Endothelial cell of umbilical vein (primary cell): ENCODE results near the gene WRAP53. TPM values are rescaled to one million over a fixed set of nuclear protein-coding genes. Genes with fewer than 3 reads are reported as not detected.

ENCODE experiments used
- BruUV-seq: library from RNA; stranded (reverse); fragments of 400-500 nt; replicated peaks from 2 replicates; lab custom pipeline; 2021; lab: Mats Ljungman, UMichigan
- CTCF ChIA-PET: fragments of 300-600, 350-600 bp; sonication (Branson Sonifier 250); formaldehyde crosslinking; loops from one replicate; lab custom pipeline; 2021; ENCODE audit warnings: antibody characterized with exemption, inconsistent platforms; lab: Charles Lee
- POLR2A ChIA-PET: fragments of 300-600, 350-600 bp; sonication (Branson Sonifier 250); formaldehyde crosslinking; loops from one replicate; lab custom pipeline; 2021; ENCODE audit warnings: antibody characterized with exemption, inconsistent platforms; lab: Charles Lee
- DNase-seq: peaks from one replicate; pipeline ENCODE4 v3.0.0-alpha.2; 2011; ENCODE audit warnings: low read depth, low spot score
- FAIRE-seq: peaks from 2 replicates; lab custom pipeline; 2011; peaks lifted over from hg19 to GRCh38; lab: Jason Lieb, UNC
- H2AFZ ChIP-seq: 2 replicates; pipeline ENCODE4 v1.6.0; 2012; ENCODE audit warnings: low read depth, low read length, control low read depth, inconsistent platforms
- H3K27ac ChIP-seq: 2 replicates; pipeline ENCODE4 v1.5.1; 2011; ENCODE audit warnings: low read depth, mild to moderate bottlenecking, control low read depth, low read length, moderate library complexity; ENCODE audit not compliant: insufficient read depth
- H3K27me3 ChIP-seq, 2 experiments: 2 replicates each; pipeline versions ENCODE4 v1.6.0 to v1.6.1; 2011; ENCODE audit warnings: low read length in 2 of 2, mixed read lengths in 1 of 2; ENCODE audit not compliant: control insufficient read depth in 2 of 2, insufficient read depth in 2 of 2
- H3K36me3 ChIP-seq, 2 experiments: 2 replicates in 1 of 2; 3 replicates in 1 of 2; pipeline ENCODE4 v1.5.1; 2011; ENCODE audit warnings: low read length in 2 of 2, mild to moderate bottlenecking in 1 of 2, moderate library complexity in 1 of 2; ENCODE audit not compliant: control insufficient read depth in 2 of 2, insufficient read depth in 2 of 2; ENCODE audit errors: extremely low read depth in 1 of 2
- H3K4me1 ChIP-seq: 3 replicates; pipeline ENCODE4 v1.5.1; 2011; ENCODE audit warnings: mild to moderate bottlenecking, low read length; ENCODE audit not compliant: control insufficient read depth, insufficient read depth; ENCODE audit errors: extremely low read depth
- H3K4me2 ChIP-seq: 2 replicates; pipeline ENCODE4 v1.6.1; 2011; ENCODE audit warnings: low read length, control low read depth, mixed read lengths; ENCODE audit not compliant: insufficient read depth
- H3K4me3 ChIP-seq, 3 experiments: fragments of 200-600 bp in 1 of 3; sonication (generic), shearing (Covaris generic) in 1 of 3; replicated peaks in 1 of 3; 2 replicates each; pipeline ENCODE4 v1.5.1; 2011 to 2016; ENCODE audit warnings: control low read depth in 3 of 3, low read length in 3 of 3, mild to moderate bottlenecking in 2 of 3, inconsistent platforms in 1 of 3, low read depth in 1 of 3, moderate library complexity in 1 of 3; ENCODE audit not compliant: insufficient read depth in 1 of 3
- H3K79me2 ChIP-seq: 2 replicates; pipeline ENCODE4 v1.6.0; 2012; ENCODE audit warnings: low read length, inconsistent platforms; ENCODE audit not compliant: control insufficient read depth, insufficient read depth
- H3K9ac ChIP-seq: replicated peaks from 2 replicates; pipeline ENCODE3; 2011; ENCODE audit warnings: low read length, control low read depth; ENCODE audit not compliant: insufficient read depth; ENCODE audit errors: extremely low read depth
- H3K9me1 ChIP-seq: replicated peaks from 3 replicates; pipeline ENCODE4 v1.6.0; 2011; ENCODE audit warnings: mild to moderate bottlenecking, low read length; ENCODE audit not compliant: control insufficient read depth, insufficient read depth; ENCODE audit errors: extremely low read depth
- H3K9me3 ChIP-seq: replicated peaks from 2 replicates; pipeline ENCODE4 v1.5.1; 2012; ENCODE audit warnings: low read length, inconsistent platforms; ENCODE audit not compliant: control insufficient read depth, insufficient read depth
- H4K20me1 ChIP-seq: replicated peaks from 2 replicates; pipeline ENCODE3; 2011; ENCODE audit warnings: mild to moderate bottlenecking, low read length; ENCODE audit not compliant: control insufficient read depth, insufficient read depth; ENCODE audit errors: extremely low read depth
- CTCF ChIP-seq, 2 donors: IDR thresholded peaks; 1 replicate in 1 of 2; 2 replicates in 1 of 2; pipeline ENCODE4 v1.5.1; 2011; ENCODE audit warnings: low read length in 2 of 2, mild to moderate bottlenecking in 2 of 2, moderate library complexity in 2 of 2, control low read depth in 1 of 2, inconsistent platforms in 1 of 2, low read depth in 1 of 2; ENCODE audit not compliant: insufficient read depth in 1 of 2; ENCODE audit errors: extremely low read depth in 1 of 2
- EZH2 ChIP-seq: IDR thresholded peaks from 2 replicates; pipeline ENCODE4 v1.6.1; 2012; ENCODE audit warnings: borderline replicate concordance, low read depth, mild to moderate bottlenecking, moderate library complexity, low read length, inconsistent platforms; ENCODE audit not compliant: severe bottlenecking
- FOS ChIP-seq: IDR thresholded peaks from 2 replicates; pipeline ENCODE4 v1.6.1; 2011; ENCODE audit warnings: mild to moderate bottlenecking, low read length, moderate library complexity, borderline replicate concordance; ENCODE audit not compliant: insufficient read depth
- GATA2 ChIP-seq: IDR thresholded peaks from 2 replicates; pipeline ENCODE4 v1.7.0; 2011; ENCODE audit warnings: low read depth, mild to moderate bottlenecking, moderate library complexity, mixed read lengths, low read length; ENCODE audit not compliant: insufficient read length, insufficient read depth
- JUN ChIP-seq: IDR thresholded peaks from 2 replicates; pipeline ENCODE4 v1.6.1; 2011; ENCODE audit warnings: borderline replicate concordance, low read depth; ENCODE audit not compliant: insufficient read length, insufficient read depth
- MAX ChIP-seq: IDR thresholded peaks from 2 replicates; pipeline ENCODE4 v1.6.1; 2011; ENCODE audit not compliant: insufficient read depth, insufficient read length
- MYC ChIP-seq: IDR thresholded peaks from one replicate; pipeline ENCODE4 v1.6.1; 2011; ENCODE audit warnings: mild to moderate bottlenecking, low read depth, low read length
- POLR2A ChIP-seq: IDR thresholded peaks from 2 replicates; pipeline ENCODE4 v1.6.1; 2012; ENCODE audit warnings: low read depth, mild to moderate bottlenecking, control low read depth, low read length
- POLR2AphosphoS5 ChIP-seq: IDR thresholded peaks from 2 replicates; pipeline ENCODE4 v1.6.1; 2012; ENCODE audit warnings: low read depth, mild to moderate bottlenecking, control low read depth, low read length, moderate library complexity; ENCODE audit not compliant: insufficient read depth
- dilution Hi-C: fragments of 300-500 bp; cut with MboI; formaldehyde crosslinking; loops from one replicate; pipeline ENCODE4 v1.15.0; 2019; ENCODE audit warnings: low sequenced_read_pairs; ENCODE audit not compliant: extremely low pct_ligation_motif_present
- intact Hi-C: fragments of 100-400 bp; cut with micrococcal nuclease; formaldehyde crosslinking; loops from one replicate; pipeline ENCODE4 v1.10.0; 2022
- polyA plus RNA-seq, 4 experiments: library from polyadenylated mRNA; depleted of rRNA in 3 of 4; stranded (reverse) in 3 of 4; unstranded in 1 of 4; fragments of >200 nt; gene quantifications; 2 replicates each; pipeline versions ENCODE4 v1.2.1 to v1.2.3, GENCODE V29; 2011 to 2012; ENCODE audit warnings: missing spikeins in 1 of 4
- total RNA-seq: library from RNA; stranded (reverse); gene quantifications from 2 replicates; pipeline ENCODE4 v1.2.3, GENCODE V29; 2021

WRAP53 gene
- total and polyA plus RNA-seq, 2 donors (not counting 3 experiments of a cell fraction or from before 2014, with no cell fraction given): 17.9 to 28.0 TPM

GRCh38 chr17:7715936-7716886 is 27.9 kb downstream of the WRAP53 start:
- no TSS peak for BruUV-seq
- H3K9me1 ChIP-seq: no peaks in the 10 kb centered on the region
- intact Hi-C loops: no loop called here
- CTCF ChIA-PET: interaction anchor here (0.6 to 4.5 kb wide), 13 partner anchors 10 to 325 kb away, joined by 3 to 45 read pairs (median 5); partner anchors contain the start of genes EFNB3, FXR2, SAT2 and TP53
- no peaks in the 10 kb centered on the region for H3K79me2 ChIP-seq
- POLR2A ChIA-PET: no interaction called here
- dilution Hi-C loops: no loop called here
- H3K9ac ChIP-seq: peak overlapping the region; percentile 52
- peak overlapping the region; percentile 53 to 69 (median 63) for H3K4me3 ChIP-seq
- no peak for DNase-seq
- H3K9me3 ChIP-seq: no peaks in the 10 kb centered on the region
- H2AFZ ChIP-seq: peak overlapping the region; percentile 98
- peak overlapping the region; percentile 89 for H3K4me2 ChIP-seq
- no peak for FAIRE-seq
- no peaks in the 10 kb centered on the region for H4K20me1 ChIP-seq
- H3K4me1 ChIP-seq: peaks cover 5% of the 10 kb centered on the region
- no peaks in the 10 kb centered on the region for H3K36me3 ChIP-seq
- no peak overlapping the region for H3K27ac ChIP-seq
- TF ChIP-seq MYC (no peak), GATA2 (no peak), CTCF (IDR thresholded peaks at IDR 0.05; ENCODE audit: extremely low read depth in 1 of 2, insufficient read depth in 1 of 2, low read depth in 1 of 2, low read length in 2 of 2) (no peak), FOS (no peak), POLR2AphosphoS5 (no peak), EZH2 (no peak), JUN (no peak), MAX (no peak), POLR2A (no peak)
- H3K27me3 ChIP-seq: peaks cover 20 to 25% of the 10 kb centered on the region in 2 experiments
